Endothelial cell of umbilical vein (primary cell): Measurements from ENCODE around the gene TSPAN33. TPM values are rescaled to one million over a fixed set of nuclear protein-coding genes. Genes with fewer than 3 reads are reported as not detected.

Source experiments
- BruUV-seq: library from RNA; stranded (reverse); fragments of 400-500 nt; replicated peaks from 2 replicates; lab custom pipeline; 2021; lab: Mats Ljungman, UMichigan
- CTCF ChIA-PET: fragments of 300-600, 350-600 bp; sonication (Branson Sonifier 250); formaldehyde crosslinking; loops from one replicate; lab custom pipeline; 2021; ENCODE audit warnings: antibody characterized with exemption, inconsistent platforms; lab: Charles Lee
- POLR2A ChIA-PET: fragments of 300-600, 350-600 bp; sonication (Branson Sonifier 250); formaldehyde crosslinking; loops from one replicate; lab custom pipeline; 2021; ENCODE audit warnings: antibody characterized with exemption, inconsistent platforms; lab: Charles Lee
- DNase-seq: peaks from one replicate; pipeline ENCODE4 v3.0.0-alpha.2; 2011; ENCODE audit warnings: low read depth, low spot score
- FAIRE-seq: peaks from 2 replicates; lab custom pipeline; 2011; peaks lifted over from hg19 to GRCh38; lab: Jason Lieb, UNC
- H2AFZ ChIP-seq: 2 replicates; pipeline ENCODE4 v1.6.0; 2012; ENCODE audit warnings: low read depth, low read length, control low read depth, inconsistent platforms
- H3K27ac ChIP-seq: 2 replicates; pipeline ENCODE4 v1.5.1; 2011; ENCODE audit warnings: low read depth, mild to moderate bottlenecking, control low read depth, low read length, moderate library complexity; ENCODE audit not compliant: insufficient read depth
- H3K27me3 ChIP-seq, 2 experiments: 2 replicates each; pipeline versions ENCODE4 v1.6.0 to v1.6.1; 2011; ENCODE audit warnings: low read length in 2 of 2, mixed read lengths in 1 of 2; ENCODE audit not compliant: control insufficient read depth in 2 of 2, insufficient read depth in 2 of 2
- H3K36me3 ChIP-seq, 2 experiments: 2 replicates in 1 of 2; 3 replicates in 1 of 2; pipeline ENCODE4 v1.5.1; 2011; ENCODE audit warnings: low read length in 2 of 2, mild to moderate bottlenecking in 1 of 2, moderate library complexity in 1 of 2; ENCODE audit not compliant: control insufficient read depth in 2 of 2, insufficient read depth in 2 of 2; ENCODE audit errors: extremely low read depth in 1 of 2
- H3K4me1 ChIP-seq: 3 replicates; pipeline ENCODE4 v1.5.1; 2011; ENCODE audit warnings: mild to moderate bottlenecking, low read length; ENCODE audit not compliant: control insufficient read depth, insufficient read depth; ENCODE audit errors: extremely low read depth
- H3K4me2 ChIP-seq: 2 replicates; pipeline ENCODE4 v1.6.1; 2011; ENCODE audit warnings: low read length, control low read depth, mixed read lengths; ENCODE audit not compliant: insufficient read depth
- H3K4me3 ChIP-seq, 3 experiments: fragments of 200-600 bp in 1 of 3; sonication (generic), shearing (Covaris generic) in 1 of 3; replicated peaks in 1 of 3; 2 replicates each; pipeline ENCODE4 v1.5.1; 2011 to 2016; ENCODE audit warnings: control low read depth in 3 of 3, low read length in 3 of 3, mild to moderate bottlenecking in 2 of 3, inconsistent platforms in 1 of 3, low read depth in 1 of 3, moderate library complexity in 1 of 3; ENCODE audit not compliant: insufficient read depth in 1 of 3
- H3K79me2 ChIP-seq: 2 replicates; pipeline ENCODE4 v1.6.0; 2012; ENCODE audit warnings: low read length, inconsistent platforms; ENCODE audit not compliant: control insufficient read depth, insufficient read depth
- H3K9ac ChIP-seq: replicated peaks from 2 replicates; pipeline ENCODE3; 2011; ENCODE audit warnings: low read length, control low read depth; ENCODE audit not compliant: insufficient read depth; ENCODE audit errors: extremely low read depth
- H3K9me1 ChIP-seq: replicated peaks from 3 replicates; pipeline ENCODE4 v1.6.0; 2011; ENCODE audit warnings: mild to moderate bottlenecking, low read length; ENCODE audit not compliant: control insufficient read depth, insufficient read depth; ENCODE audit errors: extremely low read depth
- H3K9me3 ChIP-seq: replicated peaks from 2 replicates; pipeline ENCODE4 v1.5.1; 2012; ENCODE audit warnings: low read length, inconsistent platforms; ENCODE audit not compliant: control insufficient read depth, insufficient read depth
- H4K20me1 ChIP-seq: replicated peaks from 2 replicates; pipeline ENCODE3; 2011; ENCODE audit warnings: mild to moderate bottlenecking, low read length; ENCODE audit not compliant: control insufficient read depth, insufficient read depth; ENCODE audit errors: extremely low read depth
- CTCF ChIP-seq, 2 donors: IDR thresholded peaks; 1 replicate in 1 of 2; 2 replicates in 1 of 2; pipeline ENCODE4 v1.5.1; 2011; ENCODE audit warnings: low read length in 2 of 2, mild to moderate bottlenecking in 2 of 2, moderate library complexity in 2 of 2, control low read depth in 1 of 2, inconsistent platforms in 1 of 2, low read depth in 1 of 2; ENCODE audit not compliant: insufficient read depth in 1 of 2; ENCODE audit errors: extremely low read depth in 1 of 2
- EZH2 ChIP-seq: IDR thresholded peaks from 2 replicates; pipeline ENCODE4 v1.6.1; 2012; ENCODE audit warnings: borderline replicate concordance, low read depth, mild to moderate bottlenecking, moderate library complexity, low read length, inconsistent platforms; ENCODE audit not compliant: severe bottlenecking
- FOS ChIP-seq: IDR thresholded peaks from 2 replicates; pipeline ENCODE4 v1.6.1; 2011; ENCODE audit warnings: mild to moderate bottlenecking, low read length, moderate library complexity, borderline replicate concordance; ENCODE audit not compliant: insufficient read depth
- GATA2 ChIP-seq: IDR thresholded peaks from 2 replicates; pipeline ENCODE4 v1.7.0; 2011; ENCODE audit warnings: low read depth, mild to moderate bottlenecking, moderate library complexity, mixed read lengths, low read length; ENCODE audit not compliant: insufficient read length, insufficient read depth
- JUN ChIP-seq: IDR thresholded peaks from 2 replicates; pipeline ENCODE4 v1.6.1; 2011; ENCODE audit warnings: borderline replicate concordance, low read depth; ENCODE audit not compliant: insufficient read length, insufficient read depth
- MAX ChIP-seq: IDR thresholded peaks from 2 replicates; pipeline ENCODE4 v1.6.1; 2011; ENCODE audit not compliant: insufficient read depth, insufficient read length
- MYC ChIP-seq: IDR thresholded peaks from one replicate; pipeline ENCODE4 v1.6.1; 2011; ENCODE audit warnings: mild to moderate bottlenecking, low read depth, low read length
- POLR2A ChIP-seq: IDR thresholded peaks from 2 replicates; pipeline ENCODE4 v1.6.1; 2012; ENCODE audit warnings: low read depth, mild to moderate bottlenecking, control low read depth, low read length
- POLR2AphosphoS5 ChIP-seq: IDR thresholded peaks from 2 replicates; pipeline ENCODE4 v1.6.1; 2012; ENCODE audit warnings: low read depth, mild to moderate bottlenecking, control low read depth, low read length, moderate library complexity; ENCODE audit not compliant: insufficient read depth
- dilution Hi-C: fragments of 300-500 bp; cut with MboI; formaldehyde crosslinking; loops from one replicate; pipeline ENCODE4 v1.15.0; 2019; ENCODE audit warnings: low sequenced_read_pairs; ENCODE audit not compliant: extremely low pct_ligation_motif_present
- intact Hi-C: fragments of 100-400 bp; cut with micrococcal nuclease; formaldehyde crosslinking; loops from one replicate; pipeline ENCODE4 v1.10.0; 2022
- polyA plus RNA-seq, 4 experiments: library from polyadenylated mRNA; depleted of rRNA in 3 of 4; stranded (reverse) in 3 of 4; unstranded in 1 of 4; fragments of >200 nt; gene quantifications; 2 replicates each; pipeline versions ENCODE4 v1.2.1 to v1.2.3, GENCODE V29; 2011 to 2012; ENCODE audit warnings: missing spikeins in 1 of 4
- total RNA-seq: library from RNA; stranded (reverse); gene quantifications from 2 replicates; pipeline ENCODE4 v1.2.3, GENCODE V29; 2021

TSPAN33 gene
- total and polyA plus RNA-seq, 2 donors (not counting 3 experiments of a cell fraction or from before 2014, with no cell fraction given), result 0.21 TPM; not detected in 1

- Histone ChIP-seq H3K27ac (no peak overlapping the region), H2AFZ (no peak overlapping the region), H4K20me1 (no peaks in the 10 kb centered on the region), H3K4me3 (no peak overlapping the region), H3K9me3 (no peaks in the 10 kb centered on the region), H3K4me1 (peaks cover 4% of the 10 kb centered on the region), H3K36me3 (no peaks in the 10 kb centered on the region), H3K9ac (no peak overlapping the region), H3K4me2 (no peak overlapping the region), H3K9me1 (no peaks in the 10 kb centered on the region), H3K79me2 (no peaks in the 10 kb centered on the region), H3K27me3 (peaks cover 7 to 12% of the 10 kb centered on the region in 2 experiments)
- intact Hi-C loops, result no loop called here
- ChIA-PET CTCF (interaction anchor here (2.2 to 3.4 kb wide), 2 partner anchors 21 kb away, joined by 8 to 21 read pairs; no protein-coding TSS in a partner anchor), POLR2A (no interaction called here)
- dilution Hi-C loops, result no loop called here
- DNase-seq (no peak), FAIRE-seq (no peak)
- no TSS peak for BruUV-seq
- TF ChIP-seq POLR2A (no peak), FOS (no peak), CTCF (IDR thresholded peaks at IDR 0.05; ENCODE audit: extremely low read depth in 1 of 2, insufficient read depth in 1 of 2, low read depth in 1 of 2, low read length in 2 of 2) (no peak), POLR2AphosphoS5 (no peak), EZH2 (no peak), JUN (no peak), GATA2 (no peak), MAX (no peak), MYC (no peak)
These were observed 40.6 kb downstream of the TSPAN33 start for GRCh38 chr7:129184981-129185670.
